ENCODE measurements around the gene OLIG1. TPM values are rescaled to one million over a fixed set of nuclear protein-coding genes. Genes with fewer than 3 reads are reported as not detected.

Gene OLIG1
- total and polyA plus RNA-seq, 10 of the 15 experiments (the other 5 are each of a cell fraction or from before 2014, with no cell fraction given), result not detected

DNA sequence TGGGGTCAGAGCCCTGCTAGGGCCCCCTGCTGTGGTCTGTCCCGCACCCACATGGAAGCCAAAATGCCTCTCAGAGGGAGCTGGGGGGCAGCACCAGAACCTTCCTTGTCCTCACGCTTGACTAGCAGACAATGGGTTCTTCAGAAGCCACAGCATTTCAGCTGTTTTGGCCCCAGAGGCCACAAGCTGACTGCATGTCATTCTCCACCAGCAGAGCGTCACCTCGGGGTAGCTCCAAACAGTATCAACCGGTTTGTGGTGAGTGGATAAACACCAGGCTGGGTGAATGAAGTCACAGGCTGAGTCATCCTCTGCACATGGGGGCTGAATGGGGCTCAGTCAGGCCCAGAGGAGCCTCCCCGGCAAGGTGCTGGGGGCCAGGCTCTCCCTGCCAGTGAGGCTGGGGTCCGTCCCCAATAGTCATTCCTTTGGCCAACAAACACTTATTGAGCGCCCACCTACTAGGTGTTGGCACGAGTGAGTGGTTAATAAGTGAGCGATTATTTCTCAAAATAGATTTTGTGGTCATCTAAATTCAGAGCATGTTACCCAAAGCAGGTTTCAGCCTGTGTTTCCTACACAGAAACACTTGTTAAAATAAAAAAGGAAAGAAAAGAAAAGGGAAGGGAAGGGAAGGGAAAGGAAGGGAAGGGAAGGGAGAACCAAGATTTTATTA is 9.1 kb downstream of the OLIG1 start (continued):
- TF ChIP-seq, protein P1, sequence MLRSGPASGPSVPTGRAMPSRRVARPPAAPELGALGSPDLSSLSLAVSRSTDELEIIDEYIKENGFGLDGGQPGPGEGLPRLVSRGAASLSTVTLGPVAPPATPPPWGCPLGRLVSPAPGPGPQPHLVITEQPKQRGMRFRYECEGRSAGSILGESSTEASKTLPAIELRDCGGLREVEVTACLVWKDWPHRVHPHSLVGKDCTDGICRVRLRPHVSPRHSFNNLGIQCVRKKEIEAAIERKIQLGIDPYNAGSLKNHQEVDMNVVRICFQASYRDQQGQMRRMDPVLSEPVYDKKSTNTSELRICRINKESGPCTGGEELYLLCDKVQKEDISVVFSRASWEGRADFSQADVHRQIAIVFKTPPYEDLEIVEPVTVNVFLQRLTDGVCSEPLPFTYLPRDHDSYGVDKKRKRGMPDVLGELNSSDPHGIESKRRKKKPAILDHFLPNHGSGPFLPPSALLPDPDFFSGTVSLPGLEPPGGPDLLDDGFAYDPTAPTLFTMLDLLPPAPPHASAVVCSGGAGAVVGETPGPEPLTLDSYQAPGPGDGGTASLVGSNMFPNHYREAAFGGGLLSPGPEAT (IDR thresholded peaks at IDR 0.05; ENCODE audit: low read depth), result peak; percentile 81
- TF ChIP-seq CREB1 (IDR thresholded peaks at IDR 0.05; ENCODE audit: low read depth) (peak; percentile 89), SMAD5 (IDR thresholded peaks at IDR 0.05; ENCODE audit: low read depth) (no peak), FOXK2 (IDR thresholded peaks at IDR 0.05) (peak; percentile 72), ATF7 (IDR thresholded peaks at IDR 0.05; ENCODE audit: low read depth) (peak; percentile 97)

DNA sequence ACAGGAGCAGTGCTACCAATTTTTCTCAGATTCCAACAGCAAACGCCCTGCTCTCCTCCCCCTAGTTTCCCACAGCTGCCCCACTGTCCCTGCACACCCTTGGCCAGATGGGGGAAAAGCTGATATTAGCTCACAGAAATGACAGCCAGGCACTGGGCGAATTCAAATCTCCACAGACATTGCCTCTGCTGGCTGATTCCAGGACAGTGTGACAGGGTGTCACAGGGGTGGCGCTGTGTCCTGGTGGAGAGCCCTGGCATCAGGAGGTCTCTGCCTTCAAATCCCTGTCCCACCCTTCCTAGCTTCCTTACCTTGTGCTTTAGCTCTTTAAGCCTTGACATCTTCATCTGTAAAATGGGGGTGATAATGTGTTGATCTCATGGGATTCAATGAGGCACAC is 10.4 kb downstream of the OLIG1 start:
- DNase-seq (ENCODE audit: low read depth, low spot score) (no peak), ATAC-seq (no peak), FAIRE-seq (no peak)
- no peaks in the 10 kb centered on the region for H3K36me3 ChIP-seq (ENCODE audit: control insufficient read depth in 2 of 2, insufficient read depth in 2 of 2, low read length in 1 of 2)
- H3K79me2 ChIP-seq (ENCODE audit: control insufficient read depth, insufficient read depth, low read length), result no peaks in the 10 kb centered on the region
- no TSS peak for BruUV-seq (replicated peaks)
- ChIA-PET POLR2A (interaction anchor here (0.6 to 1.6 kb wide), 2 partner anchors 9 to 113 kb away, joined by 4 to 7 read pairs; no protein-coding TSS in a partner anchor), RAD21 (ENCODE audit: unreplicated experiment) (interaction anchor here (1.2 kb wide), 1 partner anchor 365 kb away, joined by 3 read pairs; no protein-coding TSS in a partner anchor), CTCF (interaction anchor here (0.8 to 1.4 kb wide), 4 partner anchors 117 to 309 kb away, joined by 3 to 8 read pairs (median 4); partner anchors contain the start of gene PAXBP1), SMC1A (ENCODE audit: uncharacterized antibody, unreplicated experiment) (interaction anchor here (0.7 to 1.0 kb wide), 2 partner anchors 44 to 186 kb away, joined by 3 read pairs; partner anchors contain the start of gene IL10RB)
- peaks cover 18% of the 10 kb centered on the region for H3K4me1 ChIP-seq (ENCODE audit: control insufficient read depth, insufficient read depth, low read length)
- H3K9ac ChIP-seq (ENCODE audit: control insufficient read depth, insufficient read depth, low read length), result no peak overlapping the region
- in situ Hi-C loops (cut with MboI) (no loop called here), intact Hi-C loops (cut with micrococcal nuclease; ENCODE audit: unreplicated experiment) (no loop called here)
- H2AFZ ChIP-seq (ENCODE audit: control insufficient read depth, low read depth, low read length), result no peak overlapping the region
- no peaks in the 10 kb centered on the region for H4K20me1 ChIP-seq (ENCODE audit: control insufficient read depth, insufficient read depth)
- TF ChIP-seq FOXK2 (IDR thresholded peaks at IDR 0.05) (no peak), TCF12 (IDR thresholded peaks at IDR 0.05; ENCODE audit: low read depth, low read length) (no peak), ASH2L (IDR thresholded peaks at IDR 0.05; ENCODE audit: borderline replicate concordance, low read depth) (no peak), SP1 (IDR thresholded peaks at IDR 0.05; ENCODE audit: low read depth, low read length) (no peak), SIX5 (IDR thresholded peaks at IDR 0.05; ENCODE audit: low read depth, low read length, severe bottlenecking) (no peak)
- WGBS (ENCODE audit: insufficient coverage, insufficient replicate concordance, low lambda C conversion rate, missing lambda C conversion rate), result 53% methylated on average over 3 of the region's 3 CpGs
- no peaks in the 10 kb centered on the region for H3K9me3 ChIP-seq (replicated peaks; ENCODE audit: control insufficient read depth, insufficient read depth, low read length)
- H3K4me2 ChIP-seq (ENCODE audit: control insufficient read depth, insufficient read depth), result no peak overlapping the region
- no peak overlapping the region for H3K4me3 ChIP-seq
- no peak overlapping the region for H3K27ac ChIP-seq (ENCODE audit: control insufficient read depth, insufficient read depth)
- peaks cover 1 to 3% of the 10 kb centered on the region in 2 experiments for H3K27me3 ChIP-seq (replicated peaks in 1 of 2; ENCODE audit: control insufficient read depth in 2 of 2, insufficient read depth in 2 of 2, low read length in 1 of 2)
